Loucy (cell line): ENCODE data around the gene CC2D1B.

Source experiments
- H2AFZ ChIP-seq: fragments of 200-600 bp; sonication (generic); 2 replicates; pipeline ENCODE4 v1.6.0; 2016; ENCODE audit warnings: antibody characterized with exemption, mild to moderate bottlenecking, low read length, moderate library complexity
- H3F3A ChIP-seq: fragments of 200-600 bp; 2 replicates; pipeline ENCODE4 v1.6.0; 2016; ENCODE audit warnings: antibody characterized with exemption, low read depth, mild to moderate bottlenecking
- H3K27me3 ChIP-seq: fragments of 200-600 bp; sonication (generic); 2 replicates; pipeline ENCODE4 v1.6.1; 2014; ENCODE audit warnings: low read length, mild to moderate bottlenecking; ENCODE audit not compliant: insufficient read depth, poor library complexity, severe bottlenecking
- H3K36me3 ChIP-seq: fragments of 200-600 bp; sonication (generic); 2 replicates; pipeline ENCODE4 v1.6.1; 2016; ENCODE audit warnings: low read length; ENCODE audit not compliant: insufficient read depth
- H3K4me1 ChIP-seq: fragments of 200-600 bp; sonication (generic); 2 replicates; pipeline ENCODE4 v1.5.1; 2014; ENCODE audit warnings: low read length, mild to moderate bottlenecking; ENCODE audit not compliant: insufficient read depth, poor library complexity, severe bottlenecking
- H3K4me2 ChIP-seq: fragments of 200-600 bp; sonication (generic); 2 replicates; pipeline ENCODE4 v1.6.0; 2014; ENCODE audit warnings: antibody characterized with exemption, low read length, low read depth, mild to moderate bottlenecking; ENCODE audit not compliant: poor library complexity, severe bottlenecking
- H3K4me3 ChIP-seq: fragments of 200-600 bp; sonication (generic); 2 replicates; pipeline ENCODE4 v1.5.1; 2014; ENCODE audit warnings: low read length, mild to moderate bottlenecking, mixed read lengths; ENCODE audit not compliant: poor library complexity, severe bottlenecking
- H3K79me2 ChIP-seq: fragments of 200-600 bp; sonication (generic); 2 replicates; pipeline ENCODE4 v1.6.1; 2014; ENCODE audit warnings: low read length; ENCODE audit not compliant: insufficient read depth
- H3K9ac ChIP-seq: fragments of 200-600 bp; sonication (generic); 2 replicates; pipeline ENCODE4 v1.6.0; 2014; ENCODE audit warnings: mild to moderate bottlenecking, low read depth, low read length, moderate library complexity; ENCODE audit not compliant: poor library complexity, severe bottlenecking
- H3K9me2 ChIP-seq: fragments of 200-600 bp; sonication (generic); replicated peaks from 2 replicates; pipeline ENCODE4 v1.6.1; 2016; ENCODE audit warnings: low read depth, low read length, mixed read lengths
- H3K9me3 ChIP-seq: fragments of 200-600 bp; sonication (generic); 2 replicates; pipeline ENCODE4 v1.6.1; 2014; ENCODE audit warnings: mild to moderate bottlenecking, antibody characterized with exemption, low read length, low read depth; ENCODE audit not compliant: insufficient read depth
- H4K20me1 ChIP-seq: fragments of 200-600 bp; sonication (generic); 2 replicates; pipeline ENCODE4 v1.6.0; 2014; ENCODE audit warnings: antibody characterized with exemption, low read length, mild to moderate bottlenecking; ENCODE audit not compliant: insufficient read depth, poor library complexity, severe bottlenecking
- EZH2phosphoT487 ChIP-seq: fragments of 200-600 bp; IDR thresholded peaks from 2 replicates; pipeline ENCODE4 v1.6.1; 2018; ENCODE audit warnings: antibody characterized with exemption, mild to moderate bottlenecking, moderate library complexity, borderline replicate concordance
- TF ChIP-seq, protein P1 (sequence below): fragments of 200-600 bp; sonication (generic); conservative IDR thresholded peaks from 2 replicates; pipeline ENCODE4 v1.5.1; 2014; ENCODE audit warnings: mild to moderate bottlenecking, antibody characterized with exemption, low read length

Gene CC2D1B

GRCh38 chr1:52328615-52329014, 37.4 kb downstream of the CC2D1B start:
- H3K4me3 ChIP-seq, result no peak overlapping the region
- H3K9me3 ChIP-seq, result no peaks in the 10 kb centered on the region
- H2AFZ ChIP-seq, result no peak overlapping the region
- no peaks in the 10 kb centered on the region for H3K36me3 ChIP-seq
- TF ChIP-seq, protein P1, sequence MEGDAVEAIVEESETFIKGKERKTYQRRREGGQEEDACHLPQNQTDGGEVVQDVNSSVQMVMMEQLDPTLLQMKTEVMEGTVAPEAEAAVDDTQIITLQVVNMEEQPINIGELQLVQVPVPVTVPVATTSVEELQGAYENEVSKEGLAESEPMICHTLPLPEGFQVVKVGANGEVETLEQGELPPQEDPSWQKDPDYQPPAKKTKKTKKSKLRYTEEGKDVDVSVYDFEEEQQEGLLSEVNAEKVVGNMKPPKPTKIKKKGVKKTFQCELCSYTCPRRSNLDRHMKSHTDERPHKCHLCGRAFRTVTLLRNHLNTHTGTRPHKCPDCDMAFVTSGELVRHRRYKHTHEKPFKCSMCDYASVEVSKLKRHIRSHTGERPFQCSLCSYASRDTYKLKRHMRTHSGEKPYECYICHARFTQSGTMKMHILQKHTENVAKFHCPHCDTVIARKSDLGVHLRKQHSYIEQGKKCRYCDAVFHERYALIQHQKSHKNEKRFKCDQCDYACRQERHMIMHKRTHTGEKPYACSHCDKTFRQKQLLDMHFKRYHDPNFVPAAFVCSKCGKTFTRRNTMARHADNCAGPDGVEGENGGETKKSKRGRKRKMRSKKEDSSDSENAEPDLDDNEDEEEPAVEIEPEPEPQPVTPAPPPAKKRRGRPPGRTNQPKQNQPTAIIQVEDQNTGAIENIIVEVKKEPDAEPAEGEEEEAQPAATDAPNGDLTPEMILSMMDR, result no peak
- TF ChIP-seq EZH2phosphoT487, result no peak
- no peaks in the 10 kb centered on the region for H3K27me3 ChIP-seq
- no peaks in the 10 kb centered on the region for H3K79me2 ChIP-seq
- H3K9me2 ChIP-seq, result no peaks in the 10 kb centered on the region
- no peaks in the 10 kb centered on the region for H4K20me1 ChIP-seq
- H3F3A ChIP-seq, result no peaks in the 10 kb centered on the region
- no peaks in the 10 kb centered on the region for H3K4me1 ChIP-seq
- no peak overlapping the region for H3K4me2 ChIP-seq
- no peak overlapping the region for H3K9ac ChIP-seq

GRCh38 chr1:52325786-52326185, 40.2 kb downstream of the CC2D1B start:
- no peaks in the 10 kb centered on the region for H3K9me2 ChIP-seq
- no peaks in the 10 kb centered on the region for H4K20me1 ChIP-seq
- no peaks in the 10 kb centered on the region for H3F3A ChIP-seq
- TF ChIP-seq EZH2phosphoT487, result no peak
- TF ChIP-seq, protein P1, result no peak
- H3K36me3 ChIP-seq, result no peaks in the 10 kb centered on the region
- H2AFZ ChIP-seq, result no peak overlapping the region
- no peaks in the 10 kb centered on the region for H3K79me2 ChIP-seq
- H3K9me3 ChIP-seq, result no peaks in the 10 kb centered on the region
- H3K4me1 ChIP-seq, result no peaks in the 10 kb centered on the region
- H3K9ac ChIP-seq, result no peak overlapping the region
- H3K27me3 ChIP-seq, result no peaks in the 10 kb centered on the region
- H3K4me2 ChIP-seq, result no peak overlapping the region
- H3K4me3 ChIP-seq, result no peak overlapping the region

DNA sequence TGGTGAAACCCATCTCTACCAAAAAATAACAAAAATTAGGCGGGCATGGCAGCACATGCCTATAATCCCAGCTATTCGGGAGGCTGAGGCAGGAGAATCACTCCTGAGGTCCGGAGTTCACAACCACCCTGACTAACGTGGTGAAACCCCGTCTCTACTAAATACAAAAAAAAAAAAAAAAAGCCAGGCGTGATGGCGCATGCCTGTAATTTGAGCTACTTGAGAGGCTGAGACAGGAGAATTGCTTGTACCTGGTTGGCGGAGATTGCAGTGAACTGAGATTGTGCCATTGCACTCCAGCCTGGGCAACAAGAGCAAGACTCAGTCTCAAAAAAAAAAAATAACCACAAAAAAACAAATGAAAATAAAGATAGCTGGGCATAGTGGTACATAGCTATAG, 42.3 kb downstream of the CC2D1B start:
- Histone ChIP-seq H3K9ac (no peak overlapping the region), H3F3A (no peaks in the 10 kb centered on the region), H3K79me2 (no peaks in the 10 kb centered on the region), H3K27me3 (no peaks in the 10 kb centered on the region), H3K4me1 (no peaks in the 10 kb centered on the region), H3K36me3 (no peaks in the 10 kb centered on the region), H3K9me2 (no peaks in the 10 kb centered on the region), H2AFZ (no peak overlapping the region), H3K9me3 (no peaks in the 10 kb centered on the region), H3K4me2 (no peak overlapping the region), H3K4me3 (no peak overlapping the region), H4K20me1 (no peaks in the 10 kb centered on the region)
- TF ChIP-seq, protein P1, result no peak
- TF ChIP-seq EZH2phosphoT487, result no peak
